ENCODE measurements around the gene ARID3A. TPM values are rescaled to one million over a fixed set of nuclear protein-coding genes. Genes with fewer than 3 reads are reported as not detected.

The ARID3A gene
- total RNA-seq, 4 donors from 2014 or later, result 1.8 to 9.4 (median 5.6) TPM

DNA sequence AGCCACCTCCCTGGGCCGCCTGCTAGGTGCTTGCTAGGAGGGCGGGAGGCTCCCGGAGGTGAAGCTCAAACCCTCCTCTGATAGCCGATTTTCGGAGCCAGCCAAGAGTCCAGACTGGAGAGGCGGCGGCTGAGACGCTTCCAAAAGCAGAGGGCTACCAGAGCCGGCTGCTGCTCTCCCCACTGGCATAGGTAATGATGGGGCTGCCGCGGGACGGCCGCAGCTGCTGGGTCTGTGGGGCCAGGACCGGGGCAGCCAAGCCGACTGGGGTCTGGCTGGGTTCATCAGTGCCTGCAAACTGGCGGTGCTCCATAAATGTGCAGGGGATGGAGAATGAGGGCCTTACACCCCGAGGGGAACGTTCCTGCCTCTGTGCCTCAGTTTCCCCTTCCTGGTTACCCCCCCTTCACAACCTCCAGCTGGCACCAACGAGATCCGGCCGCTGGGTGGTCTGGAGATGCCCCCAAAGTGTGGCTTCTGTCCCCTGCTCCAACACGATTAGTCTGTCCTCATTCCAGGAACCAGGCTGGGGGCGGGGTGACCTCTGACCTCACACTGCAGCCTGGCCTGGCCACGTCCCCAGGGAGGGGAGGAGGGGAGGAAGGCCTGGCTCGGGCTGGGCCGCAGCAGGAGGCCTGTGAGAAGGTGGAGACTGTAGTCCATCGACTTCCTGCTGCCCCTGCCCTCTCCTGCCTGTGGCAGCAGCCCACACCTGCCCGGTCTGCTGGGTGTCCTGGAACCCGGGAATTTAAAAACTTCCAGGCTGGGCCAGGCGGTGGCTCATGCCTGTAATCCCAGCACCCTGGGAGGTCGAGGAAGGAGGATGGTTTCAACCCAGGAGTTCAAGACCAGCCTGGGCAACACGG lies 54.5 kb downstream of the ARID3A start:
- intact Hi-C loops (cut with DNase I; ENCODE audit: low total_unique reads), result loop anchor here (10.0 kb wide), 1 partner anchor 126 kb away; the partner anchor contains the start of genes CFD and ELANE

GRCh38 chr19:982567-983170 lies 56.8 kb downstream of the ARID3A start:
- TF ChIP-seq, protein P1, sequence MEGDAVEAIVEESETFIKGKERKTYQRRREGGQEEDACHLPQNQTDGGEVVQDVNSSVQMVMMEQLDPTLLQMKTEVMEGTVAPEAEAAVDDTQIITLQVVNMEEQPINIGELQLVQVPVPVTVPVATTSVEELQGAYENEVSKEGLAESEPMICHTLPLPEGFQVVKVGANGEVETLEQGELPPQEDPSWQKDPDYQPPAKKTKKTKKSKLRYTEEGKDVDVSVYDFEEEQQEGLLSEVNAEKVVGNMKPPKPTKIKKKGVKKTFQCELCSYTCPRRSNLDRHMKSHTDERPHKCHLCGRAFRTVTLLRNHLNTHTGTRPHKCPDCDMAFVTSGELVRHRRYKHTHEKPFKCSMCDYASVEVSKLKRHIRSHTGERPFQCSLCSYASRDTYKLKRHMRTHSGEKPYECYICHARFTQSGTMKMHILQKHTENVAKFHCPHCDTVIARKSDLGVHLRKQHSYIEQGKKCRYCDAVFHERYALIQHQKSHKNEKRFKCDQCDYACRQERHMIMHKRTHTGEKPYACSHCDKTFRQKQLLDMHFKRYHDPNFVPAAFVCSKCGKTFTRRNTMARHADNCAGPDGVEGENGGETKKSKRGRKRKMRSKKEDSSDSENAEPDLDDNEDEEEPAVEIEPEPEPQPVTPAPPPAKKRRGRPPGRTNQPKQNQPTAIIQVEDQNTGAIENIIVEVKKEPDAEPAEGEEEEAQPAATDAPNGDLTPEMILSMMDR (IDR thresholded peaks at IDR 0.05), result no peak
- TF ChIP-seq POLR2A (IDR thresholded peaks at IDR 0.05), result no peak
- DNase-seq (ENCODE audit: low spot score in 2 of 2), result peak in 1 of 2 donors; percentile 95
- intact Hi-C loops (cut with DNase I; ENCODE audit: low total_unique reads), result loop anchor here (1.0 to 10.0 kb wide), 2 partner anchors 61 to 128 kb away; partner anchors contain the start of genes CFD and ELANE
- WGBS, 2 donors, result 0 to 1% methylated on average over 43 to 46 of the region's 46 CpGs
- H3K4me3 ChIP-seq (ENCODE audit: low read depth, poor library complexity, severe bottlenecking), result no peak overlapping the region

More for the DNA sequence above, 54.5 kb downstream of the ARID3A start:
- no peak overlapping the region for H3K4me3 ChIP-seq (ENCODE audit: low read depth, poor library complexity, severe bottlenecking)
- no peak for TF ChIP-seq POLR2A (IDR thresholded peaks at IDR 0.05)
- TF ChIP-seq, protein P1 (IDR thresholded peaks at IDR 0.05), result no peak
- DNase-seq (ENCODE audit: low spot score in 2 of 2), result no peak
- WGBS, 2 donors, result 34 to 42% methylated on average over 24 of the region's 32 CpGs

DNA sequence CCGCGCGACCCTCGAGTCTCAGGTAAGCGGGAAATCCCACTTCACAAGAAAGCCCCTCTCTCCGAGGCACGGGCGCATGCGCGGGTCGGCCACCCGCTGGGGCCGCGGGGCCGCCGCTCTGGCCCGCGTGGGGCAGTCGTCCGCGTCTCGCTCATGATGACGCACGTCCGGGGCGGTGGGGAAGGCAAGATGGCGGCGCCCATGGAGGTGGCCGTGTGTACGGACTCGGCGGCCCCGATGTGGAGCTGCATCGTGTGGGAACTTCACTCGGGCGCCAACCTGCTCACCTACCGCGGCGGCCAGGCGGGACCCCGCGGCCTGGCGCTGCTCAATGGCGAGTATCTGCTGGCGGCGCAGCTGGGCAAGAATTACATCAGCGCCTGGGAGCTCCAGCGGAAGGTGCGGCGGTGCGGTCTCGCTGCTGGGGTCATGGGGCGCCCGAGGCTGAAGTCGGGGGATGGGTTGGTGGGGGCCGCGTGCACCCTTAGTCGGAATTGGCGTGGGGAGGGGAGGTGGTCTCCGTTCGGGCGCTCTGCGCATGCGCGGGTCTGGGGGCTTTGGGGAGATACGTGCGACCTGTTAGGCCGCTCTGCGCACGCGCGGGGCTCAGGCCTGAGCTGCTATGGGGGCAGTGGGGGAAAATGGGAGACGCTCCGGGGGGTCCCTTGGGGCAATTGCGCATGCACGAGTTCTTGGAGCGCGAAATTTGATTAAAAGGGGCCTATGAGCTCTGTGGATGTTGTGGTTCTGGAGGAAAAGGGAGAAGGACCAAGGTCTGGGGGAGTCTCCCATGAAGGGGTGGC lies 58.5 kb downstream of the ARID3A start, which contains the start of gene WDR18:
Gene WDR18, plus strand, starts transcription at position 181 of the 803 bp plus-strand sequence. Its CDS starts 9 bp downstream, at position 190.
- H3K4me3 ChIP-seq (ENCODE audit: low read depth, poor library complexity, severe bottlenecking), result peak within 1 kb of the TSS; percentile 97
- TF ChIP-seq, protein P1 (IDR thresholded peaks at IDR 0.05), result no peak
- TF ChIP-seq POLR2A (IDR thresholded peaks at IDR 0.05), result no peak
- peak; percentile 87 to 98 for DNase-seq (ENCODE audit: low spot score in 2 of 2)
- WGBS, 2 donors, result 0 to 1% methylated on average over 28 to 29 of the region's 78 CpGs
- intact Hi-C loops (cut with DNase I; ENCODE audit: low total_unique reads), result loop anchor here (10.0 kb wide), 1 partner anchor 130 kb away; the partner anchor contains the start of genes CFD and ELANE

GRCh38 chr19:986083-986482 lies 60.2 kb downstream of the ARID3A start:
- 97 to 100% methylated on average over 3 to 12 of the region's 14 CpGs for WGBS, 2 donors

More at GRCh38 chr19:986083-986482, 60.2 kb downstream of the ARID3A start:
- TF ChIP-seq POLR2A (IDR thresholded peaks at IDR 0.05), result no peak
- TF ChIP-seq, protein P1 (IDR thresholded peaks at IDR 0.05), result no peak
- intact Hi-C loops (cut with DNase I; ENCODE audit: low total_unique reads), result loop anchor here (10.0 kb wide), 1 partner anchor 131 kb away; the partner anchor contains the start of genes CFD and ELANE
- H3K4me3 ChIP-seq (ENCODE audit: low read depth, poor library complexity, severe bottlenecking), result no peak overlapping the region
- DNase-seq (ENCODE audit: low spot score in 2 of 2), result no peak
